Measurements from ENCODE around the gene NFASC. TPM values are rescaled to one million over a fixed set of nuclear protein-coding genes. Genes with fewer than 3 reads are reported as not detected.

Gene NFASC
- total and polyA plus RNA-seq, 12 donors: 1.9 to 24.1 (median 9.2) TPM

- intact Hi-C loops (cut with DNase I): loop anchor here in 6 of 10 donors (2.0 to 5.0 kb wide), 5 partner anchors 70 to 255 kb away; no protein-coding TSS in a partner anchor
Observed at GRCh38 chr1:205062319-205062718, 191.7 kb downstream of the NFASC start.

GRCh38 chr1:205062895-205063294, 192.2 kb downstream of the NFASC start:
- no peaks in the 10 kb centered on the region for H3K9me3 ChIP-seq
- no peak for DNase-seq
- intact Hi-C loops (cut with DNase I): loop anchor here in 6 of 10 donors (2.0 to 5.0 kb wide), 5 partner anchors 71 to 256 kb away; no protein-coding TSS in a partner anchor
- H3K27ac ChIP-seq: no peak overlapping the region
- H3K4me1 ChIP-seq: peaks cover 0 to 7% (median 4%) of the 10 kb centered on the region in 9 donors
- TF ChIP-seq, protein P1, sequence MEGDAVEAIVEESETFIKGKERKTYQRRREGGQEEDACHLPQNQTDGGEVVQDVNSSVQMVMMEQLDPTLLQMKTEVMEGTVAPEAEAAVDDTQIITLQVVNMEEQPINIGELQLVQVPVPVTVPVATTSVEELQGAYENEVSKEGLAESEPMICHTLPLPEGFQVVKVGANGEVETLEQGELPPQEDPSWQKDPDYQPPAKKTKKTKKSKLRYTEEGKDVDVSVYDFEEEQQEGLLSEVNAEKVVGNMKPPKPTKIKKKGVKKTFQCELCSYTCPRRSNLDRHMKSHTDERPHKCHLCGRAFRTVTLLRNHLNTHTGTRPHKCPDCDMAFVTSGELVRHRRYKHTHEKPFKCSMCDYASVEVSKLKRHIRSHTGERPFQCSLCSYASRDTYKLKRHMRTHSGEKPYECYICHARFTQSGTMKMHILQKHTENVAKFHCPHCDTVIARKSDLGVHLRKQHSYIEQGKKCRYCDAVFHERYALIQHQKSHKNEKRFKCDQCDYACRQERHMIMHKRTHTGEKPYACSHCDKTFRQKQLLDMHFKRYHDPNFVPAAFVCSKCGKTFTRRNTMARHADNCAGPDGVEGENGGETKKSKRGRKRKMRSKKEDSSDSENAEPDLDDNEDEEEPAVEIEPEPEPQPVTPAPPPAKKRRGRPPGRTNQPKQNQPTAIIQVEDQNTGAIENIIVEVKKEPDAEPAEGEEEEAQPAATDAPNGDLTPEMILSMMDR (IDR thresholded peaks at IDR 0.05): no peak
- H3K27me3 ChIP-seq: no peaks in the 10 kb centered on the region
- 92% methylated on average over 3 of the region's 3 CpGs for WGBS, 2 donors
- H3K4me3 ChIP-seq: no peak overlapping the region
- H3K36me3 ChIP-seq: no peaks in the 10 kb centered on the region
- ATAC-seq: no peak

More at GRCh38 chr1:205062319-205062718, 191.7 kb downstream of the NFASC start:
- DNase-seq: no peak
- Histone ChIP-seq H3K9me3 (no peaks in the 10 kb centered on the region), H3K27ac (no peak overlapping the region), H3K4me1 (peaks cover 0 to 7% (median 4%) of the 10 kb centered on the region in 9 donors), H3K27me3 (no peaks in the 10 kb centered on the region), H3K36me3 (no peaks in the 10 kb centered on the region), H3K4me3 (no peak overlapping the region)
- TF ChIP-seq, protein P1 (IDR thresholded peaks at IDR 0.05): no peak
- ATAC-seq: no peak
- 92 to 93% methylated on average over 8 of the region's 8 CpGs for WGBS, 2 donors

- Histone ChIP-seq H3K4me1 (peaks cover 0 to 10% (median 4%) of the 10 kb centered on the region in 9 donors), H3K36me3 (no peaks in the 10 kb centered on the region), H3K4me3 (no peak overlapping the region), H3K27ac (no peak overlapping the region), H3K27me3 (no peaks in the 10 kb centered on the region), H3K9me3 (no peaks in the 10 kb centered on the region)
- ATAC-seq (no peak), DNase-seq (no peak)
- TF ChIP-seq, protein P1 (IDR thresholded peaks at IDR 0.05): no peak
- WGBS, 2 donors: 84 to 86% methylated on average over 11 of the region's 11 CpGs
- intact Hi-C loops (cut with DNase I): loop anchor here in 6 of 10 donors (5.0 kb wide), 4 partner anchors 72 to 257 kb away; no protein-coding TSS in a partner anchor
Observed at GRCh38 chr1:205064301-205064700, 193.6 kb downstream of the NFASC start.

DNA sequence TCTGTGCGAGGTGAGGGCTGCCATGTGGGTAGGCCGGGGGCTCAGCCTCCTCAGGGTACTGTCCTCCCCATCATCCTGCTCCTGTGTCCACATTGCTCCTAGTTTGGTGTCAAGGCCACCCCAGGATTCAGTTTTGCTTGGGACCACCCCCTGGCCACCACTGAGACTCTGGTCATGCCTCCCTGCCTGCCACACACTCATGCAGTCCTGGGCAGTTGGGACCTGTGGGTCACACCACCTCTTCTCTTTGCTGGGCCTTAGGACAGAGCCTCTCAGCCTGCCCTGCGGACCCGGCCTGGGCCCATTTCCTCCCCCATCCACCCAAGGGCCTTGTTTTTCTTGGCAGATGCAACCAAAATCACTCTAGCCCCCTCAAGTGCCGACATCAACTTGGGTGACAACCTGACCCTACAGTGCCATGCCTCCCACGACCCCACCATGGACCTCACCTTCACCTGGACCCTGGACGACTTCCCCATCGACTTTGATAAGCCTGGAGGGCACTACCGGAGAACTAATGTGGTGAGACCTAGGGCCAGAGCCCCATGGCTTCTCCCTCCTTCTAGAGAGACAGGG, 194.2 kb downstream of the NFASC start:
- no peaks in the 10 kb centered on the region for H3K9me3 ChIP-seq
- TF ChIP-seq, protein P1 (IDR thresholded peaks at IDR 0.05): no peak
- peaks cover 0 to 10% (median 4%) of the 10 kb centered on the region in 9 donors for H3K4me1 ChIP-seq
- ATAC-seq (no peak), DNase-seq (no peak)
- H3K27me3 ChIP-seq: no peaks in the 10 kb centered on the region
- 92 to 93% methylated on average over 9 of the region's 9 CpGs for WGBS, 2 donors
- H3K36me3 ChIP-seq: no peaks in the 10 kb centered on the region
- H3K4me3 ChIP-seq: no peak overlapping the region
- H3K27ac ChIP-seq: no peak overlapping the region
- intact Hi-C loops (cut with DNase I): loop anchor here in 6 of 10 donors (5.0 kb wide), 4 partner anchors 73 to 258 kb away; no protein-coding TSS in a partner anchor
